HEK293 (cell line): ENCODE measurements around the gene CDC14B.

Experiments
- CTCF ChIP-seq: fragments of 450-650 bp; formaldehyde crosslinking; IDR thresholded peaks from 2 replicates; pipeline ENCODE4 v1.5.1; 2016; ENCODE audit warnings: missing biosample characterization, missing genetic modification characterization
- PBX3 ChIP-seq: sonication (generic); formaldehyde crosslinking; IDR thresholded peaks from 2 replicates; pipeline ENCODE4 v1.8.1; 2022; ENCODE audit warnings: mild to moderate bottlenecking, moderate library complexity, missing genetic modification reagents
- SALL2 ChIP-seq: fragments of 450-650 bp; formaldehyde crosslinking; IDR thresholded peaks from 2 replicates; pipeline ENCODE4 v1.5.0; 2017; ENCODE audit warnings: missing biosample characterization, mild to moderate bottlenecking, missing genetic modification characterization, borderline replicate concordance
- ZNF184 ChIP-seq: fragments of 450-650 bp; IDR thresholded peaks from 2 replicates; pipeline ENCODE4 v1.5.1; 2018; ENCODE audit warnings: missing biosample characterization, mild to moderate bottlenecking, missing genetic modification characterization
- ZNF670 ChIP-seq: fragments of 450-650 bp; formaldehyde crosslinking; IDR thresholded peaks from 2 replicates; pipeline ENCODE4 v1.5.1; 2016; ENCODE audit warnings: missing biosample characterization, missing genetic modification characterization, low read depth
- ZSCAN5A ChIP-seq: fragments of 450-650 bp; formaldehyde crosslinking; IDR thresholded peaks from 2 replicates; pipeline ENCODE4 v1.5.1; 2016; ENCODE audit warnings: missing biosample characterization, missing genetic modification characterization

- TF ChIP-seq CTCF (tag by site-specific recombination) (no peak), ZNF670 (tag by site-specific recombination) (no peak), ZSCAN5A (tag by site-specific recombination) (no peak), SALL2 (tag by site-specific recombination) (no peak), ZNF184 (tag by site-specific recombination) (no peak), PBX3 (CRISPR knock-in tag) (no peak)
These were observed 151.9 kb downstream of the CDC14B start for GRCh38 chr9:96467784-96468183.
